Activated CD4-positive, alpha-beta T cell treated with anti-CD3 and anti-CD28 coated beads, Interleukin-2, amount 10 ng/mL, durations not matched to agents 7 days and 5 days (primary cell): Measurements from ENCODE around the gene NAT8. TPM values are rescaled to one million over a fixed set of nuclear protein-coding genes. Genes with fewer than 3 reads are reported as not detected.

Experiments
- total RNA-seq, 2 experiments: library from RNA; stranded (reverse); gene quantifications; one replicate each; pipeline ENCODE4 v1.2.3, GENCODE V29; 2021

Gene NAT8
- total RNA-seq, 2 experiments from 2014 or later = not detected

Other genes starting within 250 kb of the NAT8 start
- gene TPRKB, start 94.9 kb upstream of the NAT8 start, total RNA-seq = 10 to 100 TPM; 33.6 to 39.5 TPM
- 10 to 100 TPM; 28.7 to 29.4 TPM for gene DUSP11, start 137.7 kb upstream of the NAT8 start, total RNA-seq
- gene C2orf78, start 141.8 kb upstream of the NAT8 start, total RNA-seq = not detected
- 10 to 100 TPM; 37.2 to 38.4 TPM for gene STAMBP, start 186.5 kb upstream of the NAT8 start, total RNA-seq